Hepatocyte (in vitro differentiated cells): Measurements from ENCODE around the gene ARMH3. TPM values are rescaled to one million over a fixed set of nuclear protein-coding genes. Genes with fewer than 3 reads are reported as not detected.

ENCODE experiments used
- DNase-seq: peaks from one replicate; pipeline ENCODE4 v3.0.0-alpha.2; 2016; ENCODE audit warnings: low spot score
- H2AFZ ChIP-seq: fragments of 200-600 bp; sonication (generic); 2 replicates; pipeline ENCODE4 v1.6.0; 2016; ENCODE audit warnings: antibody characterized with exemption, mild to moderate bottlenecking
- H3K27ac ChIP-seq: fragments of 200-600 bp; sonication (generic); 2 replicates; pipeline ENCODE4 v1.5.1; 2016; ENCODE audit warnings: mild to moderate bottlenecking
- H3K27me3 ChIP-seq: fragments of 200-600 bp; sonication (generic); 2 replicates; pipeline ENCODE4 v1.6.1; 2016
- H3K36me3 ChIP-seq: fragments of 200-600 bp; sonication (generic); replicated peaks from 2 replicates; pipeline ENCODE4 v1.5.1; 2016; ENCODE audit warnings: low read depth; ENCODE audit not compliant: insufficient read depth
- H3K4me1 ChIP-seq: fragments of 200-600 bp; sonication (generic); 2 replicates; pipeline ENCODE4 v1.5.1; 2016; ENCODE audit warnings: mild to moderate bottlenecking, moderate library complexity; ENCODE audit not compliant: insufficient read depth
- H3K4me2 ChIP-seq: fragments of 200-600 bp; sonication (generic); 2 replicates; pipeline ENCODE4 v1.6.0; 2016
- H3K4me3 ChIP-seq: fragments of 200-600 bp; sonication (generic); 2 replicates; pipeline ENCODE4 v1.5.1; 2016; ENCODE audit warnings: mild to moderate bottlenecking
- H3K79me2 ChIP-seq: fragments of 200-600 bp; sonication (generic); 2 replicates; pipeline ENCODE4 v1.6.0; 2017; ENCODE audit warnings: mild to moderate bottlenecking
- H3K9me2 ChIP-seq: fragments of 200-600 bp; sonication (generic); replicated peaks from 2 replicates; pipeline ENCODE4 v1.6.0; 2017; ENCODE audit warnings: mild to moderate bottlenecking; ENCODE audit not compliant: insufficient read depth
- H3K9me3 ChIP-seq: fragments of 200-600 bp; sonication (generic); 2 replicates; pipeline ENCODE4 v1.5.1; 2016; ENCODE audit warnings: low read depth, mild to moderate bottlenecking
- H4K20me1 ChIP-seq: fragments of 200-600 bp; sonication (generic); 2 replicates; pipeline ENCODE4 v1.6.0; 2016; ENCODE audit warnings: mild to moderate bottlenecking; ENCODE audit not compliant: insufficient read depth, poor library complexity, severe bottlenecking
- EZH2 ChIP-seq: fragments of 200-600 bp; sonication (generic); IDR thresholded peaks from 2 replicates; pipeline ENCODE4 v1.6.1; 2016; ENCODE audit warnings: antibody characterized with exemption, mild to moderate bottlenecking, borderline replicate concordance
- EZH2phosphoT487 ChIP-seq: fragments of 200-600 bp; sonication (generic); IDR thresholded peaks from one replicate; pipeline ENCODE4 v1.6.1; 2018; ENCODE audit warnings: antibody characterized with exemption, mild to moderate bottlenecking, low read depth, moderate library complexity; ENCODE audit not compliant: unreplicated experiment, severe bottlenecking
- WGBS: methylation state at CpG from one replicate; pipeline ENCODE4 v1.1.6; 2016; ENCODE audit warnings: low lambda C conversion rate; ENCODE audit errors: missing lambda C conversion rate; 5-methylcytosine and 5-hydroxymethylcytosine counted together
- polyA plus RNA-seq: library from polyadenylated mRNA; unstranded; fragments of >200 nt; fragmentation: Nextera tagmentation; extraction: Ambion mirVana; gene quantifications from 2 replicates; pipeline ENCODE4 v1.2.1, GENCODE V29; 2016
- total RNA-seq: library from RNA; depleted of rRNA; stranded (reverse); fragments of >200 nt; gene quantifications from 2 replicates; pipeline ENCODE4 v1.2.3, GENCODE V29; 2014
- TF ChIP-seq, protein P1 (sequence below): fragments of 200-600 bp; sonication (generic); IDR thresholded peaks from 2 replicates; pipeline ENCODE4 v1.5.1; 2016; ENCODE audit warnings: antibody characterized with exemption, mild to moderate bottlenecking; ENCODE audit not compliant: poor library complexity

The ARMH3 gene
- total and polyA plus RNA-seq, 2 experiments from 2014 or later, result 10.6 to 15.1 TPM

- H3K9me3 ChIP-seq, result no peaks in the 10 kb centered on the region
- no peak overlapping the region for H3K4me2 ChIP-seq
- no peaks in the 10 kb centered on the region for H4K20me1 ChIP-seq
- TF ChIP-seq, protein P1, sequence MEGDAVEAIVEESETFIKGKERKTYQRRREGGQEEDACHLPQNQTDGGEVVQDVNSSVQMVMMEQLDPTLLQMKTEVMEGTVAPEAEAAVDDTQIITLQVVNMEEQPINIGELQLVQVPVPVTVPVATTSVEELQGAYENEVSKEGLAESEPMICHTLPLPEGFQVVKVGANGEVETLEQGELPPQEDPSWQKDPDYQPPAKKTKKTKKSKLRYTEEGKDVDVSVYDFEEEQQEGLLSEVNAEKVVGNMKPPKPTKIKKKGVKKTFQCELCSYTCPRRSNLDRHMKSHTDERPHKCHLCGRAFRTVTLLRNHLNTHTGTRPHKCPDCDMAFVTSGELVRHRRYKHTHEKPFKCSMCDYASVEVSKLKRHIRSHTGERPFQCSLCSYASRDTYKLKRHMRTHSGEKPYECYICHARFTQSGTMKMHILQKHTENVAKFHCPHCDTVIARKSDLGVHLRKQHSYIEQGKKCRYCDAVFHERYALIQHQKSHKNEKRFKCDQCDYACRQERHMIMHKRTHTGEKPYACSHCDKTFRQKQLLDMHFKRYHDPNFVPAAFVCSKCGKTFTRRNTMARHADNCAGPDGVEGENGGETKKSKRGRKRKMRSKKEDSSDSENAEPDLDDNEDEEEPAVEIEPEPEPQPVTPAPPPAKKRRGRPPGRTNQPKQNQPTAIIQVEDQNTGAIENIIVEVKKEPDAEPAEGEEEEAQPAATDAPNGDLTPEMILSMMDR, result no peak
- TF ChIP-seq EZH2phosphoT487, result no peak
- TF ChIP-seq EZH2, result no peak
- no peaks in the 10 kb centered on the region for H3K36me3 ChIP-seq
- H3K9me2 ChIP-seq, result no peaks in the 10 kb centered on the region
- DNase-seq, result no peak
- H3K4me1 ChIP-seq, result no peaks in the 10 kb centered on the region
- no peak overlapping the region for H3K4me3 ChIP-seq
- WGBS, result 67% methylated on average over 1 of the region's 1 CpG
- no peak overlapping the region for H3K27ac ChIP-seq
- H2AFZ ChIP-seq, result no peak overlapping the region
- no peaks in the 10 kb centered on the region for H3K79me2 ChIP-seq
- H3K27me3 ChIP-seq, result no peaks in the 10 kb centered on the region
Measured at GRCh38 chr10:101867931-101868330, 188.0 kb downstream of the ARMH3 start.

- Histone ChIP-seq H3K79me2 (no peaks in the 10 kb centered on the region), H3K27me3 (no peaks in the 10 kb centered on the region), H2AFZ (no peak overlapping the region), H3K27ac (no peak overlapping the region), H3K4me1 (no peaks in the 10 kb centered on the region), H4K20me1 (peaks cover 3% of the 10 kb centered on the region), H3K9me2 (no peaks in the 10 kb centered on the region), H3K4me2 (no peak overlapping the region), H3K36me3 (no peaks in the 10 kb centered on the region), H3K9me3 (no peaks in the 10 kb centered on the region), H3K4me3 (no peak overlapping the region)
- DNase-seq, result no peak
- 92% methylated on average over 2 of the region's 2 CpGs for WGBS
- TF ChIP-seq EZH2phosphoT487 (no peak), EZH2 (no peak)
- TF ChIP-seq, protein P1, result no peak
Measured at GRCh38 chr10:101859530-101859929, 196.4 kb downstream of the ARMH3 start.

- no peaks in the 10 kb centered on the region for H3K79me2 ChIP-seq
- no peaks in the 10 kb centered on the region for H3K4me1 ChIP-seq
- no peak overlapping the region for H3K4me2 ChIP-seq
- no peaks in the 10 kb centered on the region for H3K27me3 ChIP-seq
- no peak for DNase-seq
- no peak overlapping the region for H3K27ac ChIP-seq
- no peak overlapping the region for H2AFZ ChIP-seq
- no peak for TF ChIP-seq EZH2
- TF ChIP-seq EZH2phosphoT487, result no peak
- TF ChIP-seq, protein P1, result no peak
- no peaks in the 10 kb centered on the region for H3K36me3 ChIP-seq
- peaks cover 3% of the 10 kb centered on the region for H4K20me1 ChIP-seq
- H3K9me2 ChIP-seq, result no peaks in the 10 kb centered on the region
- 91% methylated on average over 3 of the region's 3 CpGs for WGBS
- H3K9me3 ChIP-seq, result no peaks in the 10 kb centered on the region
- no peak overlapping the region for H3K4me3 ChIP-seq
Measured at GRCh38 chr10:101858723-101859500, 197.1 kb downstream of the ARMH3 start.
